Measurements from ENCODE around the gene BRF1. TPM values are rescaled to one million over a fixed set of nuclear protein-coding genes. Genes with fewer than 3 reads are reported as not detected.

Gene BRF1
- total and polyA plus RNA-seq, 9 donors, result 20.4 to 47.3 (median 37.1) TPM

GRCh38 chr14:105324871-105325270 is 24.1 kb upstream of the BRF1 start:
- H3K4me3 ChIP-seq, result no peak overlapping the region
- H3K27me3 ChIP-seq, result no peaks in the 10 kb centered on the region
- H3K4me1 ChIP-seq (ENCODE audit: insufficient read depth), result peaks cover 25% of the 10 kb centered on the region
- no peak for DNase-seq
- TF ChIP-seq POLR2A (IDR thresholded peaks at IDR 0.05) (no peak), EP300 (IDR thresholded peaks at IDR 0.05) (no peak), CTCF (IDR thresholded peaks at IDR 0.05) (no peak)
- no peak overlapping the region for H3K27ac ChIP-seq
- H3K36me3 ChIP-seq, result no peaks in the 10 kb centered on the region
- WGBS, 3 donors, result 77 to 88% (median 83%) methylated on average over 10 to 12 of the region's 12 CpGs
- no peaks in the 10 kb centered on the region for H3K9me3 ChIP-seq
- intact Hi-C loops (cut with DNase I), result no loop called here

GRCh38 chr14:105324080-105324778 is 23.4 kb upstream of the BRF1 start:
- Histone ChIP-seq H3K4me3 (no peak overlapping the region), H3K27me3 (no peaks in the 10 kb centered on the region), H3K27ac (no peak overlapping the region), H3K36me3 (no peaks in the 10 kb centered on the region), H3K4me1 (ENCODE audit: insufficient read depth) (peaks cover 25% of the 10 kb centered on the region), H3K9me3 (no peaks in the 10 kb centered on the region)
- WGBS, 3 donors, result 83 to 89% (median 86%) methylated on average over 18 to 30 of the region's 30 CpGs
- intact Hi-C loops (cut with DNase I), result no loop called here
- no peak for DNase-seq
- TF ChIP-seq CTCF (IDR thresholded peaks at IDR 0.05) (no peak), POLR2A (IDR thresholded peaks at IDR 0.05) (no peak), EP300 (IDR thresholded peaks at IDR 0.05) (no peak)

- H3K4me3 ChIP-seq, result no peak overlapping the region
- peaks cover 25% of the 10 kb centered on the region for H3K4me1 ChIP-seq (ENCODE audit: insufficient read depth)
- TF ChIP-seq CTCF (IDR thresholded peaks at IDR 0.05), result no peak
- TF ChIP-seq POLR2A (IDR thresholded peaks at IDR 0.05), result no peak
- no peak for TF ChIP-seq EP300 (IDR thresholded peaks at IDR 0.05)
- intact Hi-C loops (cut with DNase I), result no loop called here
- DNase-seq, result no peak
- no peaks in the 10 kb centered on the region for H3K9me3 ChIP-seq
- WGBS, 3 donors, result 89 to 95% (median 93%) methylated on average over 13 of the region's 13 CpGs
- H3K27ac ChIP-seq, result no peak overlapping the region
- H3K36me3 ChIP-seq, result no peaks in the 10 kb centered on the region
- H3K27me3 ChIP-seq, result no peaks in the 10 kb centered on the region
These were observed 22.9 kb upstream of the BRF1 start for GRCh38 chr14:105323663-105324062.

GRCh38 chr14:105322791-105323556 is 22.2 kb upstream of the BRF1 start:
- no peaks in the 10 kb centered on the region for H3K36me3 ChIP-seq
- H3K9me3 ChIP-seq, result no peaks in the 10 kb centered on the region
- no peak overlapping the region for H3K27ac ChIP-seq
- WGBS, 3 donors, result 77 to 83% (median 77%) methylated on average over 27 of the region's 27 CpGs
- H3K4me3 ChIP-seq, result no peak overlapping the region
- TF ChIP-seq POLR2A (IDR thresholded peaks at IDR 0.05), result no peak
- no peak for TF ChIP-seq CTCF (IDR thresholded peaks at IDR 0.05)
- no peak for TF ChIP-seq EP300 (IDR thresholded peaks at IDR 0.05)
- peaks cover 25% of the 10 kb centered on the region for H3K4me1 ChIP-seq (ENCODE audit: insufficient read depth)
- H3K27me3 ChIP-seq, result no peaks in the 10 kb centered on the region
- intact Hi-C loops (cut with DNase I), result no loop called here
- DNase-seq, result no peak

Measured in ovary (tissue), 9 donors.